22Rv1 (cell line): ENCODE data around the gene COL25A1.

Source experiments
- CTCF ChIP-seq: fragments of 450-650 bp; IDR thresholded peaks from 2 replicates; pipeline ENCODE4 v1.5.1; 2017; ENCODE audit warnings: mild to moderate bottlenecking
- ZFX ChIP-seq: fragments of 450-650 bp; IDR thresholded peaks from 2 replicates; pipeline ENCODE4 v1.6.1; 2017; ENCODE audit warnings: antibody characterized with exemption, borderline replicate concordance

GRCh38 chr4:109160494-109160893 lies 142.0 kb downstream of the COL25A1 start:
- TF ChIP-seq CTCF (no peak), ZFX (no peak)
